ENCODE data around the gene EHBP1.
"Not testable (repeated sequence)": the region's sequence is repeated elsewhere in the genome, so short reads cannot be mapped to it uniquely, and the experiment has no call there.

The EHBP1 gene

GRCh38 chr2:63013438-63013837, 307.9 kb downstream of the EHBP1 start:
- Histone ChIP-seq H2AFZ (ENCODE audit: low read depth) (no peak overlapping the region), H3K36me3 (ENCODE audit: insufficient read depth) (no peaks in the 10 kb centered on the region), H3K27me3 (ENCODE audit: insufficient read depth, low read depth) (no peaks in the 10 kb centered on the region), H3K4me3 (IDR thresholded peaks at IDR 0.05; ENCODE audit: insufficient read depth, low read depth, low read length) (no peak overlapping the region), H3K9ac (no peak overlapping the region), H4K20me1 (ENCODE audit: insufficient read depth) (no peaks in the 10 kb centered on the region), H3K27ac (no peak overlapping the region), H3K4me2 (no peak overlapping the region), H3K4me1 (ENCODE audit: low read depth, poor library complexity, severe bottlenecking) (no peaks in the 10 kb centered on the region), H3K79me2 (ENCODE audit: insufficient read depth, low read depth) (no peaks in the 10 kb centered on the region)
- TF ChIP-seq CTCF (conservative IDR thresholded peaks at IDR 0.05; ENCODE audit: low read depth, low read length): no peak

DNA sequence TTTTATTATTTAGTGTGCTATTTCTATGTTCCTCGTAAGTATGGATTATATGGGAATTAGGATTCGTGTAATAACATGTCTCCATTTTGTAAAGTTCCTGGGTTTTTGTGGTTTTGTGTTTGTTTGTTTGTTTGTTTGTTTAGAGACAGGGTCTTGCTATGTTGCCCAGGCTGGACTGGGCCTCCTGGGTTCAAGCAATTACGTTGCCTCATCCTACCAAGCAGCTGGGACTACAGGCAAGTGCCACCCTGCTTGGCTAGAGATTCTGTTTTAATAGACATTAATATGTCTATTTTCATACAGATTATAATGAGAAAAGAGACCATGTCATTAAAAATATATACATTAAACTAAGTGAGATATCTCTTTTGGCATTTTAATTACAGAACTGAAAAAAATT, 309.9 kb downstream of the EHBP1 start:
- H3K27me3 ChIP-seq (ENCODE audit: insufficient read depth, low read depth): no peaks in the 10 kb centered on the region
- no peak overlapping the region for H2AFZ ChIP-seq (ENCODE audit: low read depth)
- H3K9ac ChIP-seq: no peak overlapping the region
- no peak for TF ChIP-seq CTCF (conservative IDR thresholded peaks at IDR 0.05; ENCODE audit: low read depth, low read length)
- H4K20me1 ChIP-seq (ENCODE audit: insufficient read depth): no peaks in the 10 kb centered on the region
- no peaks in the 10 kb centered on the region for H3K79me2 ChIP-seq (ENCODE audit: insufficient read depth, low read depth)
- no peak overlapping the region for H3K27ac ChIP-seq
- no peaks in the 10 kb centered on the region for H3K4me1 ChIP-seq (ENCODE audit: low read depth, poor library complexity, severe bottlenecking)
- no peaks in the 10 kb centered on the region for H3K36me3 ChIP-seq (ENCODE audit: insufficient read depth)
- no peak overlapping the region for H3K4me3 ChIP-seq (IDR thresholded peaks at IDR 0.05; ENCODE audit: insufficient read depth, low read depth, low read length)
- H3K4me2 ChIP-seq: no peak overlapping the region

- no peaks in the 10 kb centered on the region for H3K36me3 ChIP-seq (ENCODE audit: insufficient read depth)
- H3K9ac ChIP-seq: no peak overlapping the region
- H3K4me1 ChIP-seq (ENCODE audit: low read depth, poor library complexity, severe bottlenecking): no peaks in the 10 kb centered on the region
- no peak overlapping the region for H2AFZ ChIP-seq (ENCODE audit: low read depth)
- no peak for TF ChIP-seq CTCF (conservative IDR thresholded peaks at IDR 0.05; ENCODE audit: low read depth, low read length)
- H3K4me2 ChIP-seq: no peak overlapping the region
- H3K27me3 ChIP-seq (ENCODE audit: insufficient read depth, low read depth): no peaks in the 10 kb centered on the region
- H4K20me1 ChIP-seq (ENCODE audit: insufficient read depth): no peaks in the 10 kb centered on the region
- H3K79me2 ChIP-seq (ENCODE audit: insufficient read depth, low read depth): no peaks in the 10 kb centered on the region
- H3K4me3 ChIP-seq (IDR thresholded peaks at IDR 0.05; ENCODE audit: insufficient read depth, low read depth, low read length): no peak overlapping the region
- no peak overlapping the region for H3K27ac ChIP-seq
Measured at GRCh38 chr2:63018439-63018838, 312.9 kb downstream of the EHBP1 start.

- not testable (repeated sequence) for H3K9ac ChIP-seq; H3K4me3 ChIP-seq (IDR thresholded peaks at IDR 0.05; ENCODE audit: insufficient read depth, low read depth, low read length); H3K36me3 ChIP-seq (ENCODE audit: insufficient read depth); H2AFZ ChIP-seq (ENCODE audit: low read depth); H3K27me3 ChIP-seq (ENCODE audit: insufficient read depth, low read depth); H3K4me2 ChIP-seq; H3K79me2 ChIP-seq (ENCODE audit: insufficient read depth, low read depth); H3K4me1 ChIP-seq (ENCODE audit: low read depth, poor library complexity, severe bottlenecking); H3K27ac ChIP-seq; H4K20me1 ChIP-seq (ENCODE audit: insufficient read depth)
Measured at GRCh38 chr2:63019686-63020085, 314.2 kb downstream of the EHBP1 start.

- H3K4me1 ChIP-seq (ENCODE audit: low read depth, poor library complexity, severe bottlenecking): no peaks in the 10 kb centered on the region
- TF ChIP-seq CTCF (conservative IDR thresholded peaks at IDR 0.05; ENCODE audit: low read depth, low read length): peak; percentile 41
Measured at GRCh38 chr2:63023444-63023843, 317.9 kb downstream of the EHBP1 start.

More at GRCh38 chr2:63023444-63023843, 317.9 kb downstream of the EHBP1 start:
- Histone ChIP-seq H3K27me3 (ENCODE audit: insufficient read depth, low read depth) (no peaks in the 10 kb centered on the region), H3K27ac (no peak overlapping the region), H3K79me2 (ENCODE audit: insufficient read depth, low read depth) (no peaks in the 10 kb centered on the region), H4K20me1 (ENCODE audit: insufficient read depth) (no peaks in the 10 kb centered on the region), H3K4me2 (no peak overlapping the region), H3K4me3 (IDR thresholded peaks at IDR 0.05; ENCODE audit: insufficient read depth, low read depth, low read length) (no peak overlapping the region), H2AFZ (ENCODE audit: low read depth) (no peak overlapping the region), H3K9ac (no peak overlapping the region), H3K36me3 (ENCODE audit: insufficient read depth) (no peaks in the 10 kb centered on the region)

Measured in KMS-11 (cell line).